Natural killer cell (primary cell): ENCODE data around the gene PON2. TPM values are rescaled to one million over a fixed set of nuclear protein-coding genes. Genes with fewer than 3 reads are reported as not detected.

Experiments
- total RNA-seq, 4 donors: library from RNA; stranded (reverse); fragments of 120-200 nt in 1 of 4; gene quantifications; one replicate each; pipeline versions ENCODE4 v1.2.3 to v1.2.4, GENCODE V29; 2013 to 2022

The PON2 gene
- total RNA-seq, 3 donors from 2014 or later (not counting 1 experiment from before 2014, with no cell fraction given): 26.6 to 35.7 (median 35.6) TPM

Other genes starting within 250 kb of the PON2 start
- gene PON1, start 110.5 kb downstream of the PON2 start, total RNA-seq: not detected
- not detected for gene PON3, start 38.7 kb downstream of the PON2 start, total RNA-seq
- gene ASB4, start 50.9 kb upstream of the PON2 start, total RNA-seq: not detected
- gene PDK4, start 161.5 kb upstream of the PON2 start, total RNA-seq: 1 to 10 TPM in 2 of 3 donors, under 1 TPM in 1; 0.78 to 3.8 (median 2.3) TPM